ENCODE results near the gene KIF3C. TPM values are rescaled to one million over a fixed set of nuclear protein-coding genes. Genes with fewer than 3 reads are reported as not detected.
A peak's percentile ranks its signal among the peaks of the same experiment; 100 is the strongest.

KIF3C gene
- total RNA-seq, 1 donor: 11.8 TPM

DNA sequence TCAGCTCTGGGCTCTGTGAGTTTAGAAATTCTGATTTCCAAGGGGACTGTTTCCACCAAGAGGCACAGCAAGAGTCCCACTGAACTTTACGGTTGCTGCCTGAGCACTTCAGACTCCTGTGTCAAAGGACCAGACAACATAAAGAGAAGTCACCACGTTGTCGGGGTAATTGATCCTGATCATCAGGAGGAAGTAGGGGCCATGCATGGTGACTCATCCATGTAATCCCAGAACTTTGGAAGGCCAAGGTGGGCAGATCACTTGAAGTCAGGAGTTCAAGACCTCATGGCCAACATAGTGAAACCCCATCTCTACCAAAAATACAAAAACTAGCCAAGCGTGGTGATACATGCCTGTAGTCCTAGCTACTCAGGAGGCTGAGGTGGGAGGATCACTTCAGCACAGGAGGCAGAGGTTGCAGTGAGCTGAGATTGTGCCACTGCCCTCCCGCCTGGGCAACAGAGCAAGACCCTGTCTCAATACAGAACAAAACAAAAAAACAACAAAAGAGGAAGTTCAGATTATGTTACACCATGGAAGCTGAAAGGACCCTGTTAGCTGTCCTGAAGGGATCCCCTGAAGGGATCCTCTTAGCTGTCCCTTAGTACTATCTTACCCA lies 94.6 kb downstream of the KIF3C start:
- TF ChIP-seq, protein P1, sequence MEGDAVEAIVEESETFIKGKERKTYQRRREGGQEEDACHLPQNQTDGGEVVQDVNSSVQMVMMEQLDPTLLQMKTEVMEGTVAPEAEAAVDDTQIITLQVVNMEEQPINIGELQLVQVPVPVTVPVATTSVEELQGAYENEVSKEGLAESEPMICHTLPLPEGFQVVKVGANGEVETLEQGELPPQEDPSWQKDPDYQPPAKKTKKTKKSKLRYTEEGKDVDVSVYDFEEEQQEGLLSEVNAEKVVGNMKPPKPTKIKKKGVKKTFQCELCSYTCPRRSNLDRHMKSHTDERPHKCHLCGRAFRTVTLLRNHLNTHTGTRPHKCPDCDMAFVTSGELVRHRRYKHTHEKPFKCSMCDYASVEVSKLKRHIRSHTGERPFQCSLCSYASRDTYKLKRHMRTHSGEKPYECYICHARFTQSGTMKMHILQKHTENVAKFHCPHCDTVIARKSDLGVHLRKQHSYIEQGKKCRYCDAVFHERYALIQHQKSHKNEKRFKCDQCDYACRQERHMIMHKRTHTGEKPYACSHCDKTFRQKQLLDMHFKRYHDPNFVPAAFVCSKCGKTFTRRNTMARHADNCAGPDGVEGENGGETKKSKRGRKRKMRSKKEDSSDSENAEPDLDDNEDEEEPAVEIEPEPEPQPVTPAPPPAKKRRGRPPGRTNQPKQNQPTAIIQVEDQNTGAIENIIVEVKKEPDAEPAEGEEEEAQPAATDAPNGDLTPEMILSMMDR (IDR thresholded peaks at IDR 0.05; ENCODE audit: insufficient read depth, low read length): no peak
- no peak for DNase-seq (ENCODE audit: low read depth)
- no peak overlapping the region for H3K4me3 ChIP-seq (ENCODE audit: low read depth, low read length)

DNA sequence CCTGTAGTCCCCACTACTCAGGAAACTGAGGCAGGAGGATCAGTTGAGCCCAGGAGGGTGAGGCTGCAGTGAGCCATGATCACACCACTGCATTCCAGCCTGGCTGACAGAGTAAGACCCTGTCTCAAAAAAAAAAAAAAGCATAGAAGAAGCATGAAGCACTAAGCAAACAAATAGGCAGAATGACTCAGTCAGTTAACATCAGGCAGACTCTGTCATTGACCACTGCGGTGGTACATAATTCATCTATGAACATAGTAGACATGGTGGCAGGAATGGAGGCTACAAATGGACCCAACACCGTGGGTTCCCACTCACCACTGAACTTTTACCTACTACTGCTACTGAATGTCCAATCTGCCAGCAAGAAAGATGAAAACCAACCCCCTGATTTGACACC lies 96.4 kb downstream of the KIF3C start:
- DNase-seq (ENCODE audit: low read depth): peak; percentile 56
- TF ChIP-seq, protein P1 (IDR thresholded peaks at IDR 0.05; ENCODE audit: insufficient read depth, low read length): no peak
- no peak overlapping the region for H3K4me3 ChIP-seq (ENCODE audit: low read depth, low read length)

DNA sequence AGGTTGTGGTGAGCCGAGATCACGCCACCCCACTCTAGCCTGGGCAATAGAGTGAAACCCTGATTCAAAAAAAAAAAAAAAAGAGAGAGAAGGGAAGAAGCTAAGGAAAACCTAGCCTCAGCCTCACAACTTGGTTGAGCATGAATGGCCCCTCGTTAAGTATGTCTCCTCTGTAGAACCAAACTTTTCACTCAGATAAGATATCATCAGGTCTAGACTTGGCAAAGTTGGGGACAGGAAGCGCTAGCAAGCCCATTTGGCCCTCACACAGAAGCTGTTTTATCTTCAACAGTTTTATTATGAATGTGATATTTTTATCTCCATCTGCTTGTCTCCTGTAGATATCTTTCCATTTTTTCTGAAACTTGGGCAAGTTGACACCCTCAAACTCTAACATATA lies 100.5 kb downstream of the KIF3C start:
- TF ChIP-seq, protein P1 (IDR thresholded peaks at IDR 0.05; ENCODE audit: insufficient read depth, low read length): no peak
- DNase-seq (ENCODE audit: low read depth): no peak

DNA sequence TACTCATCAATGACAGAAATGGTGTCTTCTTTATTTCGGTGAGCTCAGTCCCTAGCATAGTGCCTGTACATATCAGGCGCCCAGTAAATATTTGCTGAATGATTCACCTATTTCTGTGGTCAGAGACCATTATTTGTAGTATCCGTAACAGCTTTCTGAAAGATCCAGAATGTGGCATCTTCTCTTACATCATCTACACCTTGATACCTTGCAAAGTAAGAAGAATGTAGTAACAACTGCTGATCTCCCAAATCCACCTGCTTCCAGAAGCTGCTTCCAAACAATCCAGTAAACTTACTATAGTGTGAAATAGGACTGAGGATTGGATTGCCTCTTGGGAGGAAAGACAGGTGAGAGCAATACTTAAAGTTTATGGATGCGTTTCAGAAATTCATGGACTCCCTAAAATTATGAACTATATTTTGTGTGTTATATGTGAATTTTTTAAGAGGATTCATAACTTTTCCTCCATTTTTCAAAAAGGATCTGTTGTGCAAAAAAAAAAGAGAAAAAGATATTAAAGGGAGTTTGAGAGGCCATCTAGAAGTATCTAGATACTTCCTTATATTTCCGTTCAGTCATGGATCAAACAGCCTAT lies 103.1 kb downstream of the KIF3C start:
- DNase-seq (ENCODE audit: low read depth): peak; percentile 35
- peak overlapping the region; percentile 76 for H3K4me3 ChIP-seq (ENCODE audit: low read depth, low read length)
- TF ChIP-seq, protein P1 (IDR thresholded peaks at IDR 0.05; ENCODE audit: insufficient read depth, low read length): no peak

More for the DNA sequence above, 100.5 kb downstream of the KIF3C start:
- no peak overlapping the region for H3K4me3 ChIP-seq (ENCODE audit: low read depth, low read length)

DNA sequence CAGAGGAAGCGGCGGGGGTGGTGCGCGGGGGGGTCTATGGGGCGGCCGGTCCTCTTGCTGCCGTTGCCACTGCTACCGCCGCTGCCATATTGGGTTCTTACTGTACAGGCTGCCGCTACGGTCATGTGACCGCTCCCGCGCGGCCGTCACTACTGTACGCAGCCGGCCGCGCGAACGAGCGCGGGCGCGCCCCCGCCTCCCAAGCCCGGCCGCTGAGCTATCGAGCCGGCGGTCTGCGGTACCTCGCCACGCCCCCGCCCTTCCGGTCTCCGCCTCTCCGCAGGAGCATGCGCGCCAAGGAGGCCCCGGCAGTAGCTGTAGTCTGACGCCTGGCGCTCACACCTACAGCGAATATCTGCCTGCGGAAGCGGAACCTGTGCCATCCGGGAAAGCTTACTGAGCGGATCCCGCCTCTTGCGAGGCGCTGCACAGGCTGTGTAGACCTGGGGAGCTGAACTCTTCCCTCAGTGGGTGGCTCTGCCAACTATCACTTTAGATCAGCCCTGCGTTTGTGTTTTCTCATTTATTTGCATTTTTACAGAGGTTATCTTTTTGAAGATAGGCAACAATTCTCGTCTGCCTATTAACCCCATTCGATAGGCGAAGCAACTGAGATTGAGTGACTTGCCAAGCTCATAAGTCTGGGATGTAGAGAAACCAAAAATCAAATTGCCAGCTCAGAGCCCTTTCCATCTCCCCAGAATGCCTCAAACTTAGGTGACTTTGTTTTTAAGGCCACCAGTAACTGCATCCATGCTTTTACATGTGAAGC lies 103.8 kb downstream of the KIF3C start, which contains the start of gene ASXL2:
Gene ASXL2, minus strand, starts transcription at position 127 of the 772 bp plus-strand sequence. CDS start 265 bp downstream, outside the sequence.
- H3K4me3 ChIP-seq (ENCODE audit: low read depth, low read length): peak within 1 kb of the TSS; percentile 91
- TF ChIP-seq, protein P1 (IDR thresholded peaks at IDR 0.05; ENCODE audit: insufficient read depth, low read length): peak; percentile 6
- DNase-seq (ENCODE audit: low read depth): peak; percentile 93

DNA sequence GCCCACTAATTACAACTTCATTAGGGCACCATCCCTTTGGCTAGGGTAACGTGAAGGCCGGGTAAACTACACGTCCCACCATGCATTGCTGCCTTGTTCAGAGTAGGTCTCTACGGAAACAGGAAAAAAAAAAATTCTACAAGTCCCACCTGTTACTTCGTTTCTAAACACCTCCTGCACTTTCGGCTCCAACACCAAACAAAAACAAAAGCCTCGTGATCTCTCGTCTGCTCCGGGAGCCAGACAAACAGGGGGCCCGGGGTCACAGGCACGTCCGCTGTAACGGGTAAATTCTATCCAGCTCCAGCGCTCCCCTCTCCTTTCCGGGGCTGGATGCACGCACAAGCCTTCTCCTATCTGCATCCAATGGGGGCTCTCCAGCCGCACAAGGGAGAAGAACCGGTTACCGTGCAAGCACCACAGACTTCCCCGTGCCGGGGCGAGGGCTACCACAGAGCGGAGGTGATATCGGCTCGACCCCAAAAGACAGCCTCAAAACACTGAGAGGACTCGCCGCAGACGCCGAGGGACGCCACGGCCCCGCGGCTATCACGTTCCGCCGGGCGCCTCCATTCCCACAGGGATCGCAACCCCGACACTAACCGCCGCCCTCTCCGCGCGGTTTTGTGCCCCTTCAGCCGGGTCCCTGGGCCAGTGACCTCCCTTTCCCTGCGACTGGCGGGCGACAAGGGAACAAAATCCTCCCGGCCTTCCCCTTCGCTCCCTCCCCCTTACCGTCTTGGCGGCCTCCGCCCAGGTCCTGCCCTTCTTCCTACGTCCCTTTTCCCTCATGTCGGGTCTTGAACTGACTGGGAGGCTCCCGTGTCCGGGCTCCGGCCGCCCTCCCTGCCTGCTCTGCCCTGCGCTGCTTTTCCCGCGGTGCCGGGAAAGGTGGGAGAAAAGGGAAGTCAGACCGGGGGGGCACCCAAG lies 104.6 kb downstream of the KIF3C start:
- TF ChIP-seq, protein P1 (IDR thresholded peaks at IDR 0.05; ENCODE audit: insufficient read depth, low read length): no peak
- DNase-seq (ENCODE audit: low read depth): peak; percentile 62
- peak overlapping the region; percentile 91 for H3K4me3 ChIP-seq (ENCODE audit: low read depth, low read length)

Data from fibroblast of the aortic adventitia (primary cell).